Dedifferentiated amniotic fluid mesenchymal stem cell (primary cell): ENCODE results near the gene DYNC1LI2.
A peak's percentile ranks its signal among the peaks of the same experiment; 100 is the strongest.
"Not testable (repeated sequence)": the region's sequence is repeated elsewhere in the genome, so short reads cannot be mapped to it uniquely, and the experiment has no call there.

Source experiments
- DNase-seq: peaks from one replicate; pipeline ENCODE4 v3.0.0-alpha.2; 2016; ENCODE audit errors: extremely low spot score

Gene DYNC1LI2

DNA sequence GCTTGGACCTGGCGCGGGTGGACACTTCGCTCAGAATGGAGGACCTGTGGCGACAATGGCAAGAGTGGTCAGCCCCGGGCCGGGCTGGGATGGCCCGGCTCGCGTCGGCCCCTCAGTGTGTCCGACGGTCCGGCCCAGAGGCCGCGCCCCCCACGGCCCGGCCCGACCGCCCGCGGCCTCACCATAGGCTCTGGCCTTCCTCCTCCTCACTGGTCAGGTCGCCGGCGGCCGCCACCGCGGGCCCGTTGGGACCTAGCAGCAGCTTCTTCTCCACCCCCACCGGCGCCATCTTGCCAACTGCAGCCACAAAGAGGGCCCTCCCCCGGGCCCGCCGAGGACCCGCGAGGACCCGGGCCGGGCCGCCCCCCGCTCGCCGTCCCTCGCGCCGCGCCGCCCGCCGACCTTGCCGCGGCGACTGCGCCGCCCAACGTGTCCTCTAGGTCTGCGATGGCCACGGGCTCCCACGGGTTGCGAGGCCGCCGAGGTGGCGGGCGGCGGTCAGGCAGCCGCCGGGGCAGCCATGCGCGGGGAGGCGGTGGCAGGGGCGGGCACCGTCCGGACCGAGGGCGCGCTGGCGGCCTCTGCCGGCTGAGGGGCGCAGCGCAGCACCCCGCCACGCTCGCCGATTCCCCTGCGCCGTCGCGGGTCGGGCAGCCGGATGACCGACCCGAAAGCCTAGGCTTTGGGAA is at the start of gene DYNC1LI2:
DYNC1LI2 (minus strand) TSS at position 307 of the 689 bp plus-strand sequence; CDS start at position 289, 18 bp downstream.
- DNase-seq, result peak; percentile 52

DNA sequence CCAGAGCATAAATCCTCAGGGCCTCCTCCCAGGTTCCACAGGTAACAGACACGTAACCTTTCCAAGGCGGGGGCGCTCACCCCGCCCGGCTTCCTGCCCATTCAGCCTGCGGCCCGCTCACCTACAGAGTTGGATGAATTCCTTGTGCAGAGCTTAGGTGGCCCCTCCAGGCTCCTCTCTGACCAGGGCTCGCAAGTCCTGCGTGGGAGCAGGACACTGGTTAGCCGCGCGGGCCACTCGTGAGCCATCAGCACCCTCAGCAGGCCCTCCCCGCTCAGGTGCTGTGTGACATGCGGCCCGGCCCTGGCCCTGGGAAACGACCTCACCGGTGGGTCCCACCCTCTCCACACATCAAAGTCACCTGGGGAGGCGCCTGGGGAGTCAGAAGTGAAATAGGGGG is 49.4 kb upstream of the DYNC1LI2 start:
- no peak for DNase-seq

GRCh38 chr16:66798161-66798560 is 46.8 kb upstream of the DYNC1LI2 start:
- no peak for DNase-seq

GRCh38 chr16:66793984-66794383 is 42.6 kb upstream of the DYNC1LI2 start:
- DNase-seq, result not testable (repeated sequence)

DNA sequence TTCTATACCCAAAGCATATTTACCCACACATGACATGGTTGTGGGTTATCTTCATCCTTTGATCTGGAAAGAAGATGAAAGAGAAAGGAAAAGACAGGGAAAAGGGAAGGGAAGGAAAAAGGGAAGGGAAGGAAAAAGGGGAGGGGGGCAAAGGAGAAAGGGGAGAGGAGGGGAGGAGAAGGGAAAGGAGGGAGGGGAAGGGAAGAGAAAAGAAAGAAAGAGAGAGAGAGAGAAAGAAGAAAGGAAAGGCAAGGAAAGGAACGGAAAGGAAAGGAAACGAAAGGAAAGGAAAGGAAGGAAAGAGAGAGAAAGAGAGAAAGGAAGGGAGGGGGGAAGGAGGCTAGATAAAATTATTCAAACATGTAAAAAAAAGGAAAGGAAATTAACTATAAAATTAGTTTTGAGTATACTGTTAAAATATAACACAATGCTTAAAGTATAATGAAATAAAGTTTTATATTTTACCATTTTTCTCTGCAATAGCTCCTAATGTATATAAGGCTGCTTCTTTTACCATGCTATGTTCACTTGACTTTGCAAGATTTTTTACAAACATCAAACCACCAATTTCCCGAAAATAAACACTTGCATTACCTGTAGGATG is 38.8 kb upstream of the DYNC1LI2 start:
- no peak for DNase-seq

- DNase-seq, result no peak
Observed at GRCh38 chr16:66787427-66787826, 36.0 kb upstream of the DYNC1LI2 start.

- DNase-seq, result no peak
Observed at GRCh38 chr16:66786551-66786950, 35.1 kb upstream of the DYNC1LI2 start.

GRCh38 chr16:66776457-66776856 is 25.0 kb upstream of the DYNC1LI2 start:
- no peak for DNase-seq

DNA sequence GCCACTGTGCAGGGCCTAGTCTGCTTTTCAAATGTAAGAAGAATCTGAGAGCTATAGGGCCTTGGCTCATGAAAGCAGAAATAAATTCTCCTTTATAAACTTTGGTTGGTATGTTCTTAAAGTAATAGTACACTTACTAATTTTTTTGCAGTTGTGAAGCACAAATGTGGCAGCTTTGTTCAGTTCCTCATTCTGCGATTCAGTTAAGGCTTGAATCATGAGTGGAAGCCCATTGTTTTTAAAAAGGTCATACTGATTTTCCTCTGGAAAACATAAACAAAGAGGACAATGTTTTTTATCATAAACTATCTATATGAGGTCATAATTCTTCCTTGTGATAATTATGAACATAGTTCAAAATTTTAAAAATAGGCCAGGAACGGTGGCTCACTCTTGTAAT is 23.6 kb upstream of the DYNC1LI2 start:
- DNase-seq, result no peak

GRCh38 chr16:66758086-66758485 is 6.7 kb upstream of the DYNC1LI2 start:
- no peak for DNase-seq

DNA sequence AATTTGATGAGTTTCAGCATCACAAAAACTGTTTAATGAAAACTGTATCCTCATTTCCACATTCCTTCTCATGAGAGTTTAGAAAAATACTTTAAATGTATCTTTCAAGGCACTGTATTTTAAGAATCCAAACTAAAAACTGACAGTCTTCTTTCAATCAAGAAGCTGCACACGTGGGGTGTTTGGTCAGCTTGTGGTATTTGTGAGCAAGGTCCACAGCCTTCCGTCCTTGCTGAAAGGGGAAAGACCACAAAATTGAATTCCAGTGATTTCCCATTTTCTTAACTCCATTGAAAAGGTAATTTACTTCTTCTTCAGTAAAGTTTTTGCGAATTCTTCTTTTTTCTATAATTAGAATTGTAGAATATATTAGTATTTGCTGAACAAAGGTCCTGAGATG is 3.4 kb upstream of the DYNC1LI2 start:
- DNase-seq, result no peak

DNA sequence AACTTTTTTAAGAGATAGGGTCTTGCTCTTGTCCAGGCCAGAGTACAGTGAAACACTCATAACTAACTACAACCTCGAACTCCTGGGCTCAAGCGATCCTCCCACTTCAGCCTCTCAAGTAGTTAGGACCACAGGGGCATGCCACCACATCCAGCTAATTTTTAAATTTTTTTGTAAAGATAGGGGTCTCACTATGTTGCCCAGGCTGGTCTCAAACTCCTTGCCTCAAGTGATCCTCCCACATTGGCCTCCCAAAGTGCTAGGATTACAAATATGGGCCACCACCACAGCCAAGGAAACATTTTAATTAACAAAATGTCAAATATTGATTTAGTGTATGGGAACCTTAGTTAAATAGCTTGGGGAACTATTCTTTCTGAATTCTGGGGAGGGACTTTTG is 2.8 kb upstream of the DYNC1LI2 start:
- no peak for DNase-seq

DNA sequence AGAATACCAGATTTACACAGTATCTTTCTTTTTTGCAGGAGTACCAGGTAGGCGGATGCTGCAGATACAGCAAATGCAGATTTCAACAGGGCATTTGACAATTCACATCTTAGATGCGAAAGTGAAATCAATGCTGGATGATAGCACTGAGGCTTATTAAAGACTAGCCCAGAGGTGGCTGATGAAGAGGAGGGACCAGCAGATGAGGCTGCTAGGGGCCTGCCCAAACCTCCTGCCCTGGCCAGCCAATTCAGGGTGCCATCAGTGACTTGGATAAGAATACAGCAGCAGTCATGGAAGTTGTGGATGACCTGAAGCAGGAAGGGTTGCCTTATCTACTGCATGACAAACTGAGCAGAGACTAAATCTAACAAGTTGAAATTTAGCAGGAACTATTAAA is 1.5 kb upstream of the DYNC1LI2 start:
- no peak for DNase-seq

DNA sequence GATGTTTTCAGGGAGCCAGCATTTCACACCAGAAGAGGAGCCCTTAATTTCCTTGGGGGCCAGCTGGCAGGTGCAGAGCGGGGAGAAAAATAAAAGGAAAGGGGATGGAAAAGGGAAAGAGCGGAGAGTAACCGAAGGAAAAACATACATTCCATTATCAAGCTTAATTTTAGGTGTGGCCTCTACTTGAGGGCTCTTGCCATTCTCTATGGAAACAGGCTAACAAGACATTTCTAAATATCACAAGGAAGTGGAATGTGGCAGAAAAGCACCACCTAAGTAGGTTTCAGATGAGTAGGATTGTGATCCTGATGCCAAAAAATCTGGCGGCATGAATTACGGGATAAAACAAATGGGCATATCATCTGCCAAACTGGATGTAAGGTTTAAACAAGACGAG is 970 bp upstream of the DYNC1LI2 start:
- no peak for DNase-seq

- no peak for DNase-seq
Observed at GRCh38 chr16:66751992-66752322, 548 bp upstream of the DYNC1LI2 start.

- DNase-seq, result no peak
Observed at GRCh38 chr16:66751053-66751302, 431 bp downstream of the DYNC1LI2 start.

DNA sequence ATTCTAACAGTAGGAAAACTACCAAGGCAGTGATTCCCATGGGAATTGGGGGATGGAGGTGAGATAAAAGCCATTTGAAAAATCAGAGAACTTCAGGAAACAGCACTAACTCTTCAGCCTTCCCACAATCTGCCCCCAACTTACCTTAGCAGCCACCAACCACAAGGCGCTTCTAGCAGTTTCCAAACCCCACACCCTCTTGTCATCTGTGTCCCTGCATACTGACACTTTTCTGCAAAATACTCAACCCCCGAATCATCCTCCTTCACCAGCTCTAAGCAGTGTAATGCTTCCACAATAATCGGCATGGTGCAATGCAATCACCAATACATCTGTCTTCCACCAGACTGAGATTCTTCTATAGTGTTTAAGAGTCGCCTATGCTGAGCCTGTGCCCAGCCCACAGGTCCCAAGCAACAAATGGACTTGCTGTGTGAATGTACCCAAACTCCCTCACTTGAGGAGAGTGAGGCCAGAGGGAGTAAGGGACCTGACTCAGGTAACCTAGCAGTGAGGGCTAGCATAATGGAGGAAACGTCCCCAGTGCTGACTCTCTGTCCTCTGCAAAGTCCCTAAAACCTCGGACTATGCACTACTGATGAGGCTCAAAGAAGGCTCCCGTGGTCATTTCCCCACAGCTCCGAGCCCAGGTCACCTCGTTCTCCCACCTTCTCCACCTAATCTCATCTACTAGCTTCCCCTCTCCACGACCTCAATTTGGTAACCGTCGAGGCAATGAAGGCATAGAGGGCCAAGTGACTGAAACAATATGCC is 943 bp downstream of the DYNC1LI2 start:
- no peak for DNase-seq

GRCh38 chr16:66746682-66747081 is 4.7 kb downstream of the DYNC1LI2 start:
- DNase-seq, result no peak

- DNase-seq, result no peak
Observed at GRCh38 chr16:66746048-66746447, 5.4 kb downstream of the DYNC1LI2 start.

DNA sequence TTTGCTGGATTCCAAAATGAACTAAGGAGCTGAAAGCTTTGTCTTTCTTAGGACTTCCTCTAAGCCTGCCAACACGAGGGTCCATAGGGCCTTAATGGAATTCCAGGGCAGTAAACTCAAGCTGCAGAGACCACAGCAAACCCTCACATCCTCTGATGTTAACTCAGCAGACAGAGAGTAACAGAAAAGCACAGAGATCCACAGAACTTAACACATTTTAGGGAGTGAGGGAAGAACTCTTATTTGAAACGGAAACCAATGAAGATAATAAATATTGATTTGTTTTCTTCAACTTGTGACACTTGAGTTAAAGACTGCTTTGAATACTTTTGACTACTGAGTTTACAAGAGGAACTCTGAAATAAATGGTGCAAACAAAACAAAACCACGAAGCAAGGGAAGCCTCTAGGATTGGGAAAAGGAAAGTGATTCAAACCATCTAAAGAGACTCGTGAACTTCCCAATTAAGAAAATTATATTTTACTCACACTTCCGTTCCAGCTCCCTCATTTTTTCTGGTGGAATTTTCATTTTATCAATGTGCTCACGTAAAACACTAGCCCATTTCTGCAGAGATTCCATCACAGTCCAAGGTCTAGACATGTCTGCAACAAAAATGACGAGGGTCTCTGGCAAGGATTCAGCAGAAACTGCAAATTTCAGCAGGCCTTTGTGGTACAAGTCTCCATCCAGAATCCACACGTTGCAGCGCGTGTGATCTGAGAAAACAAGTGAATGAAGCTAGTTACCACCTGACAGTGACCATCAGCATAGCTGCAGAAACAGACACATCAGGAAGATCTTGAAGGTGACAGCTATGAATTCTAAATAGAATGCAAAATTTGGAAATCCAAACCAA is 9.2 kb downstream of the DYNC1LI2 start:
- no peak for DNase-seq

DNA sequence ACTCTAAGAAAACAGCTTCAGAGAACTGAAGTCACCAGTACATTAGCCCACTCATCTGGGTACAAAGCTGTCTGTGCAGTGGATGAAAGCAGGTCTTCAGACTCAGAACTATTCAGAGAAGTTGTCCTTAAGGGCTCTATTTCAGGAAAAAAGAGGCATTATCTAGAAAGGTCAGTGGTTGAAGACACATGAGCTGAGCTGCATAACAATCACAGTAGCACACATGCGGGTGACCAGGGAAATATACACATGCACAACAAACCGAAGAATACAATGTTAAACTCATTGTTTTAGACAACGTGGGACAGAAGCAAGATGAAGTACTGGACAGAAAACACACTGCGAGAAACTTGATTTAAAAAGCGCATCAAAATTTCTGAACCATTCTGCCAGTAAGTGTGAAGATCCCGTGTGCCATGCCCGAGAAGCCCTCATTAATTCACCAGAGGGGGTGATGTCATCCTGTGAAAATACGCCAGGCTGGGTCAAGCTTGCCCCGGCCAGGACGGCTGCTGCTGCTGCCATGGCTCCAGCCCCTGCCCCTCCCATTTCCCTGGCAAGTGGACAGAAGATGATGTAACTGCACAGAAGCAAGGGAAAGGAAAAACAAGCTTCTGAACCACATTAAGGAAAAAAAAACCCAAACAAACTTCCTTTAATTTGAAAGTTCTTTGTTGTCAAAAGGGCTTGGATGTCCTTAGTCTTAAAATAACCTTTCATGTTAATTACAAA is 10.1 kb downstream of the DYNC1LI2 start:
- peak; percentile 95 for DNase-seq

DNA sequence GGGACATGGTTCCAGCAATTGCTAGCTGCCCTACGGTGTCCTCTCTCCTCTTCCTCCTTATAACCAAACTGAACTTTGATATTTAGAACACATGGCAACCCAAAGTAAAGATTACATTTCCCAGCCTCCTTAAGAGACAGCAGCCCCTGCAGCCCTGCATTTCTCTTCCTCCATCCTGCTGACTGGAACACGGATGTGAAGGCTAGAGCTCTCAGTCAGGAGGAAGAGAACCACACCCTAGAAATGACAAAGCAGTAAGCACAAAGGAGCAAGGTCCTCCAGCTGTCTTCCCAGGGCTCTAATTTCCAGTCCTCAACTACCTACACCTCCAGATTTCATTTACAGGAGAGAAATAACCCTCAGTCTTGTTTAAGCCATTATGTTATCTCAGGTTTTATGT is 10.9 kb downstream of the DYNC1LI2 start:
- no peak for DNase-seq
